Measurements from ENCODE around the gene PCNA.
A peak's percentile ranks its signal among the peaks of the same experiment; 100 is the strongest.

- TF ChIP-seq POLR2A (IDR thresholded peaks at IDR 0.05) = peak in 1 of 2 donors; percentile 75
- TF ChIP-seq, protein P1, sequence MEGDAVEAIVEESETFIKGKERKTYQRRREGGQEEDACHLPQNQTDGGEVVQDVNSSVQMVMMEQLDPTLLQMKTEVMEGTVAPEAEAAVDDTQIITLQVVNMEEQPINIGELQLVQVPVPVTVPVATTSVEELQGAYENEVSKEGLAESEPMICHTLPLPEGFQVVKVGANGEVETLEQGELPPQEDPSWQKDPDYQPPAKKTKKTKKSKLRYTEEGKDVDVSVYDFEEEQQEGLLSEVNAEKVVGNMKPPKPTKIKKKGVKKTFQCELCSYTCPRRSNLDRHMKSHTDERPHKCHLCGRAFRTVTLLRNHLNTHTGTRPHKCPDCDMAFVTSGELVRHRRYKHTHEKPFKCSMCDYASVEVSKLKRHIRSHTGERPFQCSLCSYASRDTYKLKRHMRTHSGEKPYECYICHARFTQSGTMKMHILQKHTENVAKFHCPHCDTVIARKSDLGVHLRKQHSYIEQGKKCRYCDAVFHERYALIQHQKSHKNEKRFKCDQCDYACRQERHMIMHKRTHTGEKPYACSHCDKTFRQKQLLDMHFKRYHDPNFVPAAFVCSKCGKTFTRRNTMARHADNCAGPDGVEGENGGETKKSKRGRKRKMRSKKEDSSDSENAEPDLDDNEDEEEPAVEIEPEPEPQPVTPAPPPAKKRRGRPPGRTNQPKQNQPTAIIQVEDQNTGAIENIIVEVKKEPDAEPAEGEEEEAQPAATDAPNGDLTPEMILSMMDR (IDR thresholded peaks at IDR 0.05) = no peak
These were observed 53.8 kb downstream of the PCNA start for GRCh38 chr20:5065879-5066383.

All from adrenal gland (tissue), 5 donors.